NCI-H748 (cell line): ENCODE measurements around the gene THAP12.
A peak's percentile ranks its signal among the peaks of the same experiment; 100 is the strongest.
"Not testable (repeated sequence)": the region's sequence is repeated elsewhere in the genome, so short reads cannot be mapped to it uniquely, and the experiment has no call there.

Experiments used
- DNase-seq: peaks from one replicate; lab custom pipeline; 2025; ENCODE audit not compliant: unreplicated experiment; lab: John Stamatoyannopoulos, UW

THAP12 gene

GRCh38 chr11:76329084-76329648 is 51.8 kb downstream of the THAP12 start:
- no peak for DNase-seq

- no peak for DNase-seq
Observed at GRCh38 chr11:76327756-76328388, 53.1 kb downstream of the THAP12 start.

- no peak for DNase-seq
Observed at GRCh38 chr11:76327202-76327601, 53.7 kb downstream of the THAP12 start.

GRCh38 chr11:76325185-76325584 is 55.7 kb downstream of the THAP12 start:
- no peak for DNase-seq

GRCh38 chr11:76323804-76324203 is 57.1 kb downstream of the THAP12 start:
- no peak for DNase-seq

DNA sequence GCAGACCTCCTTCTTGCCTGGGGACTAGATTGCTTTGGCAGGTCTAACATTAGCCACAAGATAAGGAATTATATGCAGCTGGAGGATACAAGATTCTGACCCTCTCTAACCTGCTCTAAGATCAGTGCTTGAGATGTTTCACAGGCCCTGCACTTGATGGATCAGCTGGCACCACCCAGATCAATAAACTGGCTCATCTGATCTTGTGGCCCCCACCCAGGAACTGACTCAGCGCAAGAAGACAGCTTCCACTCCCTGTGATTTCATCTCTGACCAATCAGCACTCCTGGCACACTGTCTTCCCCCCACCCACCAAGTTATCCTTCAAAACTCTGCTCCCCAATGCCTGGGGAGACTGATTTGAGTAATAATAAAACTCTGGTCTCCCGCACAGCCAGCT is 57.6 kb downstream of the THAP12 start:
- DNase-seq, result not testable (repeated sequence)

DNA sequence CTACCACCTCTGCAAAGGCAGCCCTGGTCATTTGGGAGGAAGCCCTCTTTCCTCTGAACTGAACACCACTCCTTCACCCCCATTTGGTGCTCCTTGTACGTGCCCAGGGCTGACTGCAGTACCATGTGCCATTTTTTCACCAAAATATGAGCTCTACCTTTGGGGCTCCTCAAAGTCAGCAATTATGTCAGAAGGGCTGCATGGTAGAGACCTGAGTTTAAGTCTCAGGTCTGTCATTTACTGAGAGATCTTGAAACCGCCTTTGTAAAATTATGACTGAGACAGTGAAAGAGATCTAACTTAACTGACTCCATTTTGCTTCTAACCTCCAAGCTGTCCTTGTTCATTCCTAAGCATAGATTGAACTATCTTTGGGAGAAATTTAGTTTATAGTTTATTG is 58.0 kb downstream of the THAP12 start:
- no peak for DNase-seq

DNA sequence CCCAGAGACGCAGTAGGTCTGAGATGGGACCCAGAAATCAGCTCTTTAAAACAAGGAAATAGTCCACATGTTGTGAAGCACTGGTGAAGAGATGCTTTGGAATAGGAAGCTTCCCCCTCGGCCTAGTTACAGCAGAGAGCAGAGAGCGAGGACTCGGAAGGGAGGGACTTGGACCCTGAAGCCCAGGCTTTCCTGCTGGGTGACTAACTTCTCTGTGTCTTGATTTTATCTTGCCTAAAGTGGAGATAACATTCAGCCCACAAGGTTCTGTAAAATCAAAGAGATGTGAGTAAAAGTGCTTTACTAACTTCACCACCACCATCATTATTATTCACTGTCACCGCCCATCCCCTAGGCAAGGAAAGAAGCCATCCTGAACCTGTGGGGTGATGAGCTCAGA is 58.4 kb downstream of the THAP12 start:
- no peak for DNase-seq

DNA sequence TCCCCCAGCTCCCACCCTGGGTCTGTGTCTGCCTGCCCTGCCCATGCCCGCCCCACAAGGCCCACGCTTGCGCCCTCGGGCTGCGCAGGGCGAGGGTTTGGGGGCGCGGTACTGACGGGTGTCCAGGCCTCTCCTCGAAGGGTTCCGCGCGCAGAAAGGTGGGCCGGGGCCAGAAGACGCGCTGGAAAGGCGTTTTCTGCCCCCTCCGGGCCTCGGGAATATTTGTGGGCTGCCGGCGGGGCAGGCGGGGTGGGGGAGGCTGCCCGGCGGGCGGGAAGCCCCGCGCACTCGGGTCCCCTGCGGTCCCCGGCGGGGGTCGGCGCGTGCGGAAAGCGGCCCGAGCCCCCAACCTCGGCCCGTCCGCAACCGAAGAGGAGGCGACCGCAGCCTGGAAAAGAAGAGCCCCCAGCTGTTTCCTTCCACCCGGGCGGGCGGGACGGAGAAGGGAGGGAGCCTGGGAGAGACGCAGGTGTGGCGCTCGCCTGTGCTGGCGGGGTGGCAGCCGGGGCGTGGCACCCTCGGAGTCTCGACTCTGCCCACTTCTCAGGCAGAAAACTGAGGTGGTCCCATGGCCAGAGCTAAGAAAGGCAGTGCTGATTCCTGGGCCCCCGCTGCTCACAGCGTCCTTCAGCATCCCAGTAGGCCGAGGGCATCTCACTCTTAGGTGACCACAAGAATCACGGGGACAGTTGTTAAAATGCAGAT is 59.0 kb downstream of the THAP12 start:
- DNase-seq, result peak; percentile 27

DNA sequence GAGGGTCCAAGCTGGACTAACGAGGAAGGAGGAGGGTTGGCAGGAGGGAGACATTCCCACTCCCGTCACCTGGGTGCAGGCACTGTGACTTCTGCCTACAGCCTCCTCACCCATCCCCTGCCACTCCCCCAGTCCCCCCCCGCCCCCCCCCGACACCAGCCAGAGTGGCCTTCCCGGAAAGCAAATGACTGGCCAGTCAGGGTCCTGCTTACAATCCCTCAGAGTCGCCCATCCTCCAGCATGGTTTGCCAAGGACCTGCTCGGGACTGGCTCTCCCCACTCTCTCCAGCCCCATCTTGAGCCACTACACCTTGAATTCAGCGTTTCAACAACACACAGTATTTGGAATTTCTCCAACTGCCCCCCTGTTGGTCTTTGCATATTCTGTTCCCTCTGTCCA is 59.6 kb downstream of the THAP12 start:
- DNase-seq, result no peak

DNA sequence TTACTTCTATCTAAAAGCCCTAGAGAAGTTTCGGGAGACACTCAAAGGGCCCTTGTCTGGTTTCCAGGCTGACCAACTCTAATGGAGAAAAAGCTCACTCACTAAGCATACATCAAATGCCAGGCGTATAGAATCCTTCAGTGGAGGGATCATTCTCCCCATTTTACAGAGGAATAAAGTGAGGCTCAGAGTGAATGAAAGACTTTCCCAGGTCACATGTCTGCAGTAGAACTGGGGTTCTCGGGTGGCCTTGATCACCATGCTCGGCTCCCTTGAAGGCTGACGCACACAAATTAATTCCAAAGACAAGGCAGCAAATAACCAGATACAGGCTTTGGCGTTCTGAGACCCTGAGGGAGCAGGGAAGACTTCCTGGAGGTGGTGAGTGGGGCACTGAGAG is 60.0 kb downstream of the THAP12 start:
- DNase-seq, result no peak

DNA sequence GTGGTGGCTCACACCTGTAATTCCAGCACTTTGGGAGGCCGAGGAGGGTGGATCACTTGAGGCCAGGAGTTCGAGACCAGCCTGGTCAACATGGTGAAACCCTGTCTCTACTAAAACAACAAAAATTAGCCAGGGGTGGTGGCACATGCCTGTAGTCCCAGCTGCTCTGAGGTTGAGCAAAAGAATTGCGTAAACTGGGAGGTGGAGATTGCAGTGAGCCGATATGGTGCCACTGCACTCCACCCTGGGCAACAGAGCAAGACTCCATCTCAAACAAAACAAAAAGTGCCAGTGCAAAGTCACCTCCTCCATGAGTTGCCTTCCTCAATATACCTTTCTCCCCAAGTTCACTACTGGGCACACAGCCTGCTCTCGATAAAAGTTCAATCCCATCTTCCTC is 61.1 kb downstream of the THAP12 start:
- not testable (repeated sequence) for DNase-seq

- DNase-seq, result peak; percentile 80
Observed at GRCh38 chr11:76318744-76319384, 62.1 kb downstream of the THAP12 start.

- no peak for DNase-seq
Observed at GRCh38 chr11:76317296-76317695, 63.6 kb downstream of the THAP12 start.

GRCh38 chr11:76316726-76317125 is 64.2 kb downstream of the THAP12 start:
- DNase-seq, result no peak

DNA sequence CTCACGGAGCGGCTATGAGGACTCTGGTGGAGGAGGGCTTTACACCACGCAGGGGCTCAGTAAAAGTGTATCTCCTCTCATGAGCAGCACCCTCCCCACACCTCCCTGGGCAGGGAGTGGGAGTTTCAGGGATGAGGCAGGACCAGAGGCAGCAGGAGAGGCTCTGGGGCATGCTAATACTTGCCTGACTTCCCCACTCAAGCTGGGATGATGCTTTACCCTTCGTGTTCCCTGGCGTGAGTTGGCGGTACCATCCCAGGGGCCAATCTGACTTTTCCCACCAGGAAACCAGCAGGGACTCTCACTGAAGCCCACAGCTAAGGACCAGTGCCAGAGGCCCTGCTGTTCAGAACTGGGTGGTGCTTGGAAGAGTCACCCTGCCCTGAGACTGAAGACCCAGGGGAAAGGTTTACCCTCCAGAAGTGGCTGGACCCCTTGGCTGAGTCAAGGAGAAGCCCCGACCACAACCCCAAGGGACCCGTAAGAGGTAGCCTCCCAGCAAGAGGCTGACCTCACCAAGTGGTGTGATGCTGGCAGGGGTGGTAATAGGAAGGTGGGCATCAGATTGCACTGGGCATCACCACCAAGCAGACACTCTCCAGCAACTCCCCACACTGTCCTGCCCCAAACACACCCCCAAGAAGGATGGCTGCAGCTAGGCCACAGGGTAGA is 65.6 kb downstream of the THAP12 start:
- DNase-seq, result no peak

DNA sequence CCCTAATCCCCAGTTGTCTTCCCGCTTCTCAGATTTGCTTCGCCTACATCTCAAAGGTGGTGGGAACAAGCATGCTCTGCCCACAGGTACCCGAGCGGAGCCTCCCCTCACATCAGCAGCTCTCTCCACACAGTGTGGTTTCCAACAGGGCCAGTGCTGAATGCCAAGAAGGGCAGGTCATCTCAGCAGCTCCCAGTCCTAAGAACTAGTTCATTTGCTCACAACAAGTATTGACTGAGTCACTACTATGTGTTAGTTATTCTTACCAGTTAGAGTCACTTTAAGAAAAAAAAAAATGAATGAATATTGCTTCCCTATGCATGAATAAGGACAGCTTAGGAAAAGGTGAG is 66.2 kb downstream of the THAP12 start:
- DNase-seq, result no peak

GRCh38 chr11:76313913-76314740 is 66.8 kb downstream of the THAP12 start:
- no peak for DNase-seq

DNA sequence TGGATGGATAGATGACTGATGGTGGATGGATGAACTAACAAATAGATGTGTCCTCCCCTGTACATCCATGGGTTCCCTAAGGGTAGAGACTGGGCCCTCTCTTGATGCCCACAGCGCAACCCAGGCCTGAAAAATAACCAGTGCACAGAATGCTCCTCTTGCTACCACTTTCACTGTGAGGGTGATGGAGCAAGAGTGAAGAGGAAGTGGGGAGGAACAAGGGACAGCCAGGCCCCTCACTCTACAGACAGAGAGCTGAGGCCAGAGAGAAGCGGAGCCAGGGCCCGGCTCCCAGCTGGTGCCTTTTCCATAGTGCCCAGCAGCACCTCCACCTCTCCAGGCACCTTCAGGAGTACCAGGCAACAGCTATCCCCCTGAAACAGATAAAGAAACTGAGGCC is 67.7 kb downstream of the THAP12 start:
- no peak for DNase-seq

- DNase-seq, result no peak
Observed at GRCh38 chr11:76310832-76311595, 69.9 kb downstream of the THAP12 start.
